VCaP (cell line): ENCODE measurements around the gene RNF115.

Experiments
- H3K27ac ChIP-seq: fragments of 450-650 bp; 2 replicates; pipeline ENCODE4 v1.5.1; 2017
- TF ChIP-seq, protein P1 (sequence below): fragments of 450-650 bp; conservative IDR thresholded peaks from 2 replicates; pipeline ENCODE4 v1.5.1; 2017; ENCODE audit warnings: mild to moderate bottlenecking, moderate library complexity

The RNF115 gene

GRCh38 chr1:145858238-145858900, 34.5 kb upstream of the RNF115 start:
- TF ChIP-seq, protein P1, sequence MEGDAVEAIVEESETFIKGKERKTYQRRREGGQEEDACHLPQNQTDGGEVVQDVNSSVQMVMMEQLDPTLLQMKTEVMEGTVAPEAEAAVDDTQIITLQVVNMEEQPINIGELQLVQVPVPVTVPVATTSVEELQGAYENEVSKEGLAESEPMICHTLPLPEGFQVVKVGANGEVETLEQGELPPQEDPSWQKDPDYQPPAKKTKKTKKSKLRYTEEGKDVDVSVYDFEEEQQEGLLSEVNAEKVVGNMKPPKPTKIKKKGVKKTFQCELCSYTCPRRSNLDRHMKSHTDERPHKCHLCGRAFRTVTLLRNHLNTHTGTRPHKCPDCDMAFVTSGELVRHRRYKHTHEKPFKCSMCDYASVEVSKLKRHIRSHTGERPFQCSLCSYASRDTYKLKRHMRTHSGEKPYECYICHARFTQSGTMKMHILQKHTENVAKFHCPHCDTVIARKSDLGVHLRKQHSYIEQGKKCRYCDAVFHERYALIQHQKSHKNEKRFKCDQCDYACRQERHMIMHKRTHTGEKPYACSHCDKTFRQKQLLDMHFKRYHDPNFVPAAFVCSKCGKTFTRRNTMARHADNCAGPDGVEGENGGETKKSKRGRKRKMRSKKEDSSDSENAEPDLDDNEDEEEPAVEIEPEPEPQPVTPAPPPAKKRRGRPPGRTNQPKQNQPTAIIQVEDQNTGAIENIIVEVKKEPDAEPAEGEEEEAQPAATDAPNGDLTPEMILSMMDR: no peak
- peak overlapping the region; percentile 73 for H3K27ac ChIP-seq

- no peak overlapping the region for H3K27ac ChIP-seq
- TF ChIP-seq, protein P1: no peak
Measured at GRCh38 chr1:145857170-145857569, 33.3 kb upstream of the RNF115 start.

- TF ChIP-seq, protein P1: no peak
- H3K27ac ChIP-seq: no peak overlapping the region
Measured at GRCh38 chr1:145855426-145855948, 31.6 kb upstream of the RNF115 start.

DNA sequence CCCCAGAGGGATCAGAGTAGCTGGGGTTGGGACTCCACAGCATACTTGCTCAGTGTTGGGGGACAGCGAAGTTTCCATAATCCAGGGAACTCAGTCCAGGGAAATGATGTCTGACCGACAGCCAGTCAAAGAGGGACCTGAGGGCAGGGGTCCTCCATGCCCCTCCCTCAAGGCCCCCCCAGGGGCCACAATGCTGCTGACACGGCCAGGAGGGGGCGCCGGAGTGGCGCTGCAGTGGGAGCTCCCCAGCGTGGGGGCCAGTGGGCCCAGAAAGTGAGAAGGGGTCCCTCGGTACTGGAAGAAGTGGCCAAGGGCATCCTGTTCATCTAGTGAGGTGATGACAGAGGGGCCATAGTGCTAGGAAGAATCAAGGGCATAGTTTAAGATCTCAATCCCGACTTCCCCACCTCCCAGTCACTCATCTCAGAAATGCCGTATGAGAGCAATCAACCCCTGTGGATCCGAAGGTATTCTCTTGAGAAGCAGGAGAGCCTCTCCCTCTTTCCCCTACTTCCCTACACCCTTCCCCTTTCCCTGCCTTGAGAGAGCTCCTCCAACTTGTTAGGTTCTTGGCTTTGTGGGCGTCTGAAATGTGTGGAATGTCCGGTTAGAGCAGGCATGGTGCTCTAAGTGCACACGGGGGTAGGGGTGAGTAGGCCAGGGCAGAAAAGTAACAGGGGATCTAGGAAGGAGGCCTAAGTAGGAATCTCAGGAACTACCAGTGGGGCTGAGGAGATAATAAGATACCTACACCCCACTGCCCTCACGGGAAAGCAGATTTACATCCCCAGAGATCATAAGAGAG, 25.7 kb upstream of the RNF115 start:
- H3K27ac ChIP-seq: no peak overlapping the region
- TF ChIP-seq, protein P1: peak; percentile 20; the same call in 1 of the 2 replicates

- TF ChIP-seq, protein P1: no peak
- no peak overlapping the region for H3K27ac ChIP-seq
Measured at GRCh38 chr1:145847827-145848226, 23.9 kb upstream of the RNF115 start.

GRCh38 chr1:145846201-145846612, 22.3 kb upstream of the RNF115 start:
- H3K27ac ChIP-seq: peak overlapping the region; percentile 60; the same call in 1 of the 2 replicates
- TF ChIP-seq, protein P1: no peak

DNA sequence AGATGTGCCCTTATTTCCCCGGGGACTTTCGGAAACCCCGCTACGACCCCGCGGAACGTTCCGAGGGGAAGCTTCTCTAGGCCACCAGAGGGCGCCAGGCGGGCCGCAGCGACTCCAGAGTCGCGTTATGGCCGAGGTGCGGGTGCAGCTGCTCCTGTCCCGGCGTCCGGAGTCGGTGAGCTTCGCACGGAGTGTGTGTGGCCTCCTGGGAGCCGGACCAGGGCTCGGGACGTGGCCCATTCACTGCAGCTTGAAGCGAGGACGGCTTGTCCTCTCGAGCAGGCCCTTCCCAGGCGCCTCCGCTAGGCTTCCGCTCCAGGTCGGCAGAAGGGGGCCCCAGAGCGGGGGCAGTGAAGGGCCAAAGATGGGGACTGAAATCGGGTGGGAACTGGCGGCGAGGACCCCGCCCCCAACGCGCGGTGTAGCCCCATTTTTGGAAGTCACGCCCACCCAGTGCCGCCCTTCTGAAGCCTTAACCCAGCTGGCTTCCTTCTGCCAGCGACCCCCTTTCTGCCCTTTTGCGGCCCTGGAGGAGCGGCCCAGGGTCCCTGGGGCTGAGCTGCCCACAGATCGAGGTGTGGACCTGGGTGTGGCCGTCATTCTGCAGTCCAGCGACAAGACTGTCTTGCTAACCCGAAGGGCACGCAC, 21.7 kb upstream of the RNF115 start, which contains the start of gene NUDT17:
Gene NUDT17, plus strand, starts transcription at position 117 of the 648 bp plus-strand sequence. Its CDS starts 11 bp downstream, at position 128.
- TF ChIP-seq, protein P1: peak; percentile 95
- H3K27ac ChIP-seq: peak within 1 kb of the TSS; percentile 60; the same call in 1 of the 2 replicates
